T follicular helper cell (primary cell): ENCODE results near the gene UQCRC2.
"Not testable (repeated sequence)": the region's sequence is repeated elsewhere in the genome, so short reads cannot be mapped to it uniquely, and the experiment has no call there.

Experiments
- DNase-seq: peaks from one replicate; pipeline ENCODE4 v3.0.0-alpha.2; 2020; ENCODE audit warnings: low read depth

Gene UQCRC2

DNA sequence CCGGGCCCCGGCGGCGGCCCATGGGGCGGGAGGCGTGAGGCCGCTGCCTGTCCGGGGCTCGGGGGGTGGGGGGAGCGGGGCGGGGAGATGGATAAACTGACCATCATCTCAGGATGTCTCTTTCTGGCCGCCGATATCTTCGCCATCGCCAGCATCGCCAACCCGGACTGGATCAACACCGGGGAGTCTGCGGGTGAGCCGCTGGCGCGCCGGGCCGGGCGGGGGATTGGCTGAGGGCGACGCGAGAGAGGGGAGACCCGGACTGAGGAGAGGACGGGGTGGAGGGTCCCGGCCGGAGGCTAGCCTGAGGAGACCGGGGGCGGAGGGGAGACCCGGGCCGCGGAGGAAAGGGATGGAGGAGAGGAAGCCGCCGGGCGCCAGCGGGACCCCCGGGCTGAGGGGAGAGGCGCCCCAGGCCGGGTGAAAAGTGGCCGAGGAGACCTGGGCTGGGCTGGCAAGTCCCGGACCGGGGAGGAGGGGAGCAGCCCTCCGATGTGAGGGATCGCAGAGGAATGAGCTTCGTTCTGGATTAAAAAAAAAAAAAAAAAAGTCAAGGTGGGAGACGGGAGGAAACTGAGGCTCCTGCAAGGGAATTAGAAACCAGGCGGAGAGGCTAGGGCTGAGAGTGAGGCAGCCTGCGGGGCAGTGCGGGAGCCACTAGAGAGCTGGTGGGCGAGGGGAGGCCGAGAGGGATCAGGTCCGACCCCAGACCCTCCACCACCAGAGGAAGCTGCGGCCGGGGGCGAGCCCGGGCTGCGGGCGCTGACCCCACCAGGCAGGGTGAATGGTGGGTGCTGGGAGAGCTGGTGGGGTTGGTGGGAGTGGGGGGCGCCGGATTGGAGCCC, 55.3 kb downstream of the UQCRC2 start:
- no peak for DNase-seq

DNA sequence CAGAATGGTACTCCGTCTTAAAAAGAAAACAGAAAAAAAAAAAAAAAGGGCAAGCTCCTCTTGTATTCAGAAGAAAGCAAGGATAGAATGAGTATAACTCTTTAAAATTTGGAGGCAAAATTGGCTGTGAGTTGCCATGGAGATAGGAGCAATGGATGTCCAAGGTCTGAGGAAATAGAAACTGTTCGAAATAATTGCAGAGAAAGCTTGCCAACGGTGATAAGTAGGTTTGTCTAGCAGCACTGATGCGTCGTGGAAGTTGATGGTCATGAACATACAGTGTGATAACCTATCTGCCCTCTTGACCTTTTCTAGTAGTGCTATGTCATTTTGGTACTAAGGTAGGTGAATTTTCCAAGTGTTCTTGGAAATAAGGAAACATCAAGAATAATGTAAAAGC, 57.7 kb downstream of the UQCRC2 start:
- DNase-seq = no peak

DNA sequence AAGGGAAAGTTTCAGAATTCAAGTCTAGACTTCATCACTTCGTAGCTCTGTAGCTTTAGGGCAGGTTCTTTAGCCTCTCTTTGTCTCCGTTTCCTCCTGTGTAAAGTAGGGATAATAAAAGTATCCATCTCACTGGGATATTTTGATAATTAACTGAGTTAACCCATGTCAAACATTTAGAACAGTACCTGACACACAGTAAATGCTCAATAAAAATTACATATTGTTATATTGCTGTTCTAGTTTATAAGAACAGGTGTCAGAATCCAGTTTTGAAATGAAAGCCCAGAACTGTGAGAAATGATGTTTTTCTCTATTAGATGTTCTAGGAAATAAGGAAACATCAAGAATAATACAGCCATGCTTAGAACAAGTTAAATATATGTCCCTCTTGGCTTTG, 59.1 kb downstream of the UQCRC2 start:
- no peak for DNase-seq

DNA sequence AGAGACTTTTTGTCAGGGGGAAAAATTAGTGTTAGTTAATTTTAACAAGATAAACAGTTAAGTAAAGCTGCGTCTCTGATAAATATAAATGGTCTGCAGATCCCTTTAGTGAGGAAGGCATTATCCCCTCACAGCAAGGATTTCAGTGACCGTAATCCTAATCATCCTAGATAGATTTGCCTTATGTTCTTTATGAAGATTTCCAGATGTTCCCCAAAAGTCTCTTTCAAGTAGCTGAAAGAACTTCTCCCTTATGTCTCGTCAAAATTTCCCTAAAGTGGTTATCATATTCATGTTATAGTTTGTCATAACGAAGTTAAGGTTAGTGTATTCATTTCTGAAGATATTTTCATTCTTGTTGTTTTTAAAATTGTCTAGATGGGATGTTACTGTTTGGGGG, 60.3 kb downstream of the UQCRC2 start:
- no peak for DNase-seq

DNA sequence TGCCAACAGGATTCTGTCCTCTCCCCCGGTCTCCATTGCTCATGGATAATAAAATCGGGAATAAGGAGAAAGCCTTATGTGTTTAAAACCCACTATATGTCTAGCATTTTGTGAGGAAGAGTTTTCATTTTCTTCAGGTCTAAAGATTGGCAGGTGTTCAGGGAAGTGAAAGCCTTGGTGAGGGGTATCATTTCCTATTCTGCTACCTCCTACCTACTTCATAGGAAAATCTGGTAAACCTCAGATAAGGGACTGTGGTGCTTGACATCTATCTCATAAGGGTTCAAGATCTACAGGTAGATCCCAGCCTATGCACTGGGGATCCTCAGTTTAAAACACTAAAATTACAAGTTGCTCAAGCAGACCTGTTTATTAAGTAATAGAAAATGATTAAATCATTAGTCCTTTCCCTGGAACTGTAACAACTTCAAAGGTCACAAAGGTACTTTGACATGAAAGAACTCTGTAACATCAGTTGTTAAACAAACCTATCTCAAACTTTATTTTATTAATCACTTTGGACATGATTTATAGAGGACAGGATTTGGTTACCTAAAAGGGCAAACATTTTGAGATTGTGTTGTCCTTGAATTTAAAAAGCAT, 61.2 kb downstream of the UQCRC2 start:
- no peak for DNase-seq

DNA sequence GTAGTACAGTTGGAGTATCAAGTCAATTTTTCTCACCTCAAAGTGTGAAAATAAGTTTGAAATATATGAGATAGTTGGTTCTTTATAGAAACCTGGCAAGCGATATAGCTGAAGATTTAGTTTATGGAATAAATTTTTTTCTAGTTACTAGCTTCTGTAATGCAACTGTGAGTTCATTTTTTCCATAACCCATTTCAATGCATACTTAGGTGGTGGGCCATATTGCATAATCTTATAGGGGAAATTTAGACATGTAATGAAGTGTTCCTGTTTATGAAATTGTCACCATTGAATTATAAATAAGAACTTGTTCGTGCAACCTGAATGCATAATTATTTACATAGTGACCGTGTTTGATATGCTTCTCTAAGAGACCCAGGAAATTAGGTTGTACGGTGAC, 63.8 kb downstream of the UQCRC2 start:
- DNase-seq = no peak

DNA sequence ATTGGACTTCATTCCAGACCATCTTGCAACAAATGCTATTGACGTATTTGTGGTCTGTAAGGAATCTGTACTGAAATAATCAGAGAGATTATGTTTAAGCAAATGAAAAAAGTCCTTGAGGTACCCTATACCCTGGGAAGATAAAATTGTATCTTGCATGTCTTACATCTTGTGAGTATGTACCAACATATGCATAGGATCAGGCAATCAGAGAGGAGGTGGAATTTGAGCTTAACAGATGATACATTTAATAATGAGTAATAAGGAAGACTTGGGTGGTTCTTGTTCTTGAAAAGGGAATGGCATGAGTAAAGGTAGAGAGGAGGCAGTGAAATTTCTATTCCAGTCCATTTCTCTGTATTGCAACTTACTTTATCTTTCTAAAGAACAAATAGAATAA, 65.4 kb downstream of the UQCRC2 start:
- no peak for DNase-seq

DNA sequence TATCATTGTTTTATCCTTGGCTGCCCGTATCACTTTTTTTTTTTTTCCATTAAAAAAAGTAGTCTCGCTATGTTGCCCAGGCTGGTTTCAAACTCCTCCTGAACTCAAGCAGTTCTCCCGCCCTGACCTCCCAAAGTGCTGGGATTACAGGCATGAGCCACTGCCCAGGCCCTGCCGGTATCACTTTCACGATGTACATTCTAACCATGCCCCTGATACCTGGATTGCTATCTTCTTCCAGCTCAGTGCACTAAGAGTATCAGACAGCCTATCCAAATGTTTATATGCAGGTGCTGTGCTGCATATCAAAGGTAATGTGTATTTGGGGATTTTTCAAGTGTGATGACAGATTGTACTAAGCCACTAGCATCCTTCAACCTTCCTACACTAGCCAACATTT, 69.0 kb downstream of the UQCRC2 start:
- no peak for DNase-seq

DNA sequence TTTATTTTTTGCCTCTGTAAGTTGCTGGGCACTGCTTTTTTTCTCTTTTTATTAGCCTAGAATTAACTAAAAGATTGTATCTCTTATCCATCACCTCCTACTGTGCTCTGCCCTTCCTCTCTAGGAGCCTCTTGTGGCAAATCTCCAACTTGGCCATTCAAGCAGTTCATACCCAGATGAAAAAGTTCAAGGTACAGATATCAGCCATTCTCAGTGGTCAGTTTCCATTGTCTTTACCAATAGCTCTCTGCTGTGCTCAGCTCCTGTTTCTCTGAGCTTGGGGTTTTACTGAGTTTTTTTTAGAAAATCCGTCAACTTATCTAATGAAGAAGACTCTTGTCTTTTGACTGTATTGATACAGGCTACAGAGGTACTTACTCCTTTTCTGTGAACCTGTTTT, 70.3 kb downstream of the UQCRC2 start:
- DNase-seq = no peak

DNA sequence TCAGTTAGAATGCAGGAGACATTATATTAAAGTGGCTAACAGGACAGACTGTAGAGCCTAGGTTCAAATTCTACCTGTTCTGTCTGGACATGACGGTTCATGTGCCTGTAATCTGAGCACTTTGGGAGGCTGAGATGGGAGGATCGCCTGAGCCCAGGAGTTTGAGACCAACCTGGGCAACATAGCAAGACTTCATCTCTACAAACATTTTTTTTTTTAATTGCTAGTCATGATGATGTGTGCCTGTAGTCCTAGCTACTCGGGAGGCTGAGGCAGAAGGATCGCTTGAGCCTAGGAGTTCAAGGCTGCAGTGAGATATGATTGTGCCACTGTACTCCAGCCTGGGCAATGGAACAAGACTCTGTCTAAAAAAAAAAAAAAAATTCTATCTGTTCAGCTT, 71.6 kb downstream of the UQCRC2 start:
- not testable (repeated sequence) for DNase-seq

DNA sequence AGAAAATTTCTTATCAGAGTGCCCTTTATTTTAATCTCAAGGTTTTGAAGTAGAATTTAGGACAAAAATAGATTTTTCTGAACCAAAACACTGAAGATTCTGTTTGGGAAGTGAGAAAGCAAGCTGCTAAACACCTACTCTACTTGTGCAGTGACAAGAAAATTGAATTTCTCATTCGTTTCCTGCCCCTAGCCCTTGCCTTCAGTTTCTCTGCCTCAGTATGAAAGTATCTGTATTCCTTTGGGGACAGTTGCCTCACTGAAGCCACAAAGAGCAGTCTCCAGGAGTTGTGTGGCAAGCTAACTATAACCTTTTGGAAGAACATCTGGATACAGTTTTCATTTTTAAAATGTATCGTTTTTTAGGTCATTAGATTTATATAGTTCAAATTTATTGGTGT, 74.5 kb downstream of the UQCRC2 start:
- DNase-seq = no peak

DNA sequence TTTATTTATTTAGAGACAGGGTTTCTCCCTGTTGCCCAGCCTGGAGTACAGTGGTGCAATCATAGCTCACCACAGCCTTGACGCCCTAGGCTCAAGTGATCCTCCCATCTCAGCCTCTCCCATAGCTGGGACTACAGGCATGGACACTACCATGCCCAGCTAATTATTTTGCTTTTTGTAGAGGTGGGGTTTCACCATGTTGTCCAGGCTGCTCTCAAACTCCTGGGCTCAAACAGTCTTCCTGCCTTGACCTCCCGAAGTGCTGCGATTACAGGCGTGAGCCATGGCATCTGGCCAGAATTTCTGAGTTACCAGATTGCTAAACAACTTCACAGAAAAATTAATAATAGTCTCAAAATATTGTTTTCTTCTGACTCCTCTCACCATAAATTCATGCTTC, 76.5 kb downstream of the UQCRC2 start:
- no peak for DNase-seq

DNA sequence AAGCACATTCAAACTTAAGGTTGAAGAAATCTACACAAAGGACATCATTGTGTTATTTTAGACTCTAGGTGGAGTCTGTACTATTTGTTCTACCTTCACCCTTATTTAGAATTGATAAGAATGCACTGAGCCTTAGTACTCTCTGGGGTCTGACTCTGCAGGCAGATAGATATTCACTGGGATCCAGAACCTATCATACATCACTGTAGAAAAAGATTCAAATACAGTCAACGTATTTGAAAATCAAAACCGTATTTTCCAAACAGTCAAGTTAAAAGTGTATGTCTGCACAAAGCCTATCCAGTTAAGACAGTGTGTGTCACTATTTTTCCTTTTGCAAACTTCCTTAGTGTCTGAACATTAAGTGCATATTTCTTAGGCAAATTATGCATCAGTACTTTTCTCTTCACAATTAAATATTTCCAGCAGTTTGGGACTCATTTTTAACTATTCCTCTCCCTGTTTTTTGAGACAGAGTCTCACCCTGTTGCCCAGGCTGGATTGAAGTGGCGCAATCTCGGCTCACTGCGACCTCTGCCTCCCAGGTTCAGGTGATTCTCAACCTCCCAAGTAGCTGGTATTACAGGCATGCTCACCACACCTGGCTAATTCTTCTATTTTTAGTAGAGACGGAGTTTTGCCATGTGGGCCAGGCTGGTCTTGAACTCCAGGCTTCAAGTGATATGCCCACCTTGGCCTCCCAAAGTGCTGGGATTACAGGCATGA, 77.1 kb downstream of the UQCRC2 start:
- no peak for DNase-seq

DNA sequence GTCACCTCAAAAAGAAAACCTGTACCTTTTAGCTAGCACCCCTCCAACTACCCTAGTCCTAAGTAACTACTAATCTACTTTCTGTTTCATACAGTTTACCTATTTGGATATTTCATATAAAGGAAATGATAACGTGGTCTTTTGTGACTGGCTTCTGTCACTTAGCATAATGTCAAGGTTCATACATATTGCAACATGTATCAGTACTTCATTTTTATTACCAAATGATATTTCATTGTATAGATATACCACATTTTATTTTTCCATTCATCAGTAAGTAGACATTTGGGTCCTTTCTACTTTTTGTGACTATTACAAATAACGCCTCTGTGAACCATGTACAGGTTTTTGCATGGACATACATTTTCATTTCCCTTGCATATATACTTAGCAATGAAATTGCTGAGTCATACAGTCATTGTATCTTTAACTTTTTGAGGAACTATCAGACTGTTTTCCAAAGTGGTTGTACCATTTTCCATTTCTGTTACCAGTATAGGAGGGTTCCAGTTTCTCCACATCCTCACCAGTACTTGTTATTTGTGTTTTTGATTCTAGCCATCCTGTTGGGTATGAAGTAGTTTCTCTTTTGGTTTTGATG, 78.4 kb downstream of the UQCRC2 start:
- no peak for DNase-seq
